NCI-H187 (cell line): ENCODE measurements around the gene DPH1.

Experiments
- DNase-seq, 2 experiments: peaks; one replicate each; lab custom pipeline; 2025; lab: John Stamatoyannopoulos, UW

Gene DPH1

DNA sequence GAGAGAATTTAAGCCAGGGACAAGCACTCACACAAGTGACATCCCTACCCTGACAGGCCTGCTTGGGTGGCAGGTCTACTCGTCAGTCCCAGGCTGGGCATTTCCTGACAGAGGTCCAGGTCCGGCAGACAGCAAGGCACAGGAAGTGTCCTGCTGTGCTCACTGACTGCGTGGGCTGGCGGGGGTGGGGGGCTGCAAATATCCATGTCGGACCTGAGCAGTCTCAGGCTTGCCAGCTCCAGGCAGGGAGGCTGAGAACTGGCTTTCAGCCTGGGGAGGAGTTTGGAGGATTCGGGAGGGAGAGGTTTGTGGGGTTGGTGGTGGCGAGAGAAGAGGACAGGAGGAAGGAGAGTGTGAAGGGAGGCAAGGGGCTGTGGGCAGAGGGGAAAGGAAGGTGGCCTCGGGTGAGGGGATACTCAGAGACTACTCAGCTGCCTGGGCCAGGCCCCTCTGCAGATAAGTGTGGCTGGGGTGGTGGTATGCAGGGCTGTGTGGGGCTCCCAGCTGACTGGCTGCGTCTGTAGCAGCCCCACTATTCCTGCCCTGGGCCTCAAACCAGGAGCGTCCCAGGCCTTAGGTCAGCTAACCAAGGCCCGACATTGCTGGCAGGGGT, 32.7 kb downstream of the DPH1 start:
- no peak for DNase-seq

DNA sequence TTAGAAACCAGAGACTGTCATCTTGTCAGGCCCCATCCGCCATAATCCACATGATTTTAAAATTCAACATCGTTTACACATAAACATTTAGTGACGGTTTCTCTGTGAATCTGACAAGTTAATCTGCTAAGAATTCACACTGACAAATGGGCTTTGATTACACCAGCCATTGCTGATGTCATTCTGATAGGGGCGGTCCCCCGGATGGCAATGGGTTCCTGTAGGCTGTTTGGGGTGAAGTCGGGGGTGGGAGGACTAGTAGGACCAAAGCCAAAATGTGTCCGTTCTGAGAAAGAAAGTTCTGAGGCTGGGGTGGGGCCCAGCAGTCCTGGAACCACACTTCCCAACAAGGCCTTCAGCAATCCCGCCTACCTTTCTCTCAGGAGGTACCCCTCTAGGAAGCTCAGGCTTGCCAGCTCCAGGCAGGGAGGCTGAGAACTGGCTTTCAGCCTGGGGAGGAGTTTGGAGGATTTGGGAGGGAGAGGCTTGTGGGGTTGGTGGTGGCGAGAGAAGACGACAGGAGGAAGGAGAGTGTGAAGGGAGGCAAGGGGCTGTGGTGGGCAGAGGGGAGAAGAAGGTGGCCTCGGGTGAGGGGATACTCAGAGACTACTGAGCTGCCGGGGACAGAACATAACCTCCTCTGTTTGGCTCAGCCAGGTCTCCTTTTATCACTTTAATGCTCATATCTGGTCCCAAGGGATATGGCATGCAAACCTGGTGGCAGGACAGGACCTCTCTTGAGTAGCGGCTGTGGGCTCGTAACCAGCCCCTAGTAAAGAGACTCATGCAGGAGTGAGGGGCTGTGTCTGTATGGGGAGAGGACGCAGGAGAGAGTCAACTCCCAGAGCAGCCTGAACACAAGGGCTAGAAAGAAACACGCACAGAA, 33.6 kb downstream of the DPH1 start:
- no peak for DNase-seq

DNA sequence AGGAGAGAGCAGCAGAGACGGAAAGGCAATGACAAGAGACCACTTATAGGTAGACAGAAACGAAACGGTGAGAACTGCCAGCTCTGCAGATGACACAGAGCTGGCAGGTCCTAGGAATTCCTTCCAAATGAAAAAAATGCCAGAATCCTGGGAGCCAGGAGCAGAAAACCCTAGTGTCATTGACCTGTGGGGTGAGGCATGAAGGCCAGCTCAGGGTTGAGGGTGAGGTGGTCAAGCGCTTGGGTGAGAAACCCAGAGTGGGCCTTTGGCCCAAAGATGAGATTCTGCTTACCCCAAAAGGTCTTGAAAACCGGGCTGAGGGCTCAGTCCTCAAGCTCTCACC, 34.2 kb downstream of the DPH1 start:
- DNase-seq, result no peak

DNA sequence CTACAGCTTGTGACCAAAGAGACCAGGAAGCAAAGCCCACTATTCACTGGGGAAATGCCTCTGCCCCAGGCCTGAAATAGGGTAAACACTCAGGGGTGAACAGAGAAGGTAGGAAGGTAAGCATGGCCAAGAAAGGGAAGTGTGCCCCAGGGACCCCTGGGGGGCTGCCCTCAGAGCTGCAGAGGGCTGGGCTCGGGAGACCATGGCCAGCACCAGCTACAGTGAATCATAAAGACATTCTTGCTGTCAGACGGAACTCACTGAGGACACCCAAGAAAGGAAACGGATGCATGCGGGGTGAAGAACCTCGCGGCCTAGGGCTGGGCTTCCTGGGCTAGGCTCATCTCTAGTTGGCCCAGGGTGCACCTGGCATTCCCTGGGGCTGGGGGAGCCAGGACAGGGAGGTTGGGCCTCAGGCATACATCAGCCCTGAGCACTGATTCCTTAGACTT, 34.6 kb downstream of the DPH1 start:
- DNase-seq, result no peak

DNA sequence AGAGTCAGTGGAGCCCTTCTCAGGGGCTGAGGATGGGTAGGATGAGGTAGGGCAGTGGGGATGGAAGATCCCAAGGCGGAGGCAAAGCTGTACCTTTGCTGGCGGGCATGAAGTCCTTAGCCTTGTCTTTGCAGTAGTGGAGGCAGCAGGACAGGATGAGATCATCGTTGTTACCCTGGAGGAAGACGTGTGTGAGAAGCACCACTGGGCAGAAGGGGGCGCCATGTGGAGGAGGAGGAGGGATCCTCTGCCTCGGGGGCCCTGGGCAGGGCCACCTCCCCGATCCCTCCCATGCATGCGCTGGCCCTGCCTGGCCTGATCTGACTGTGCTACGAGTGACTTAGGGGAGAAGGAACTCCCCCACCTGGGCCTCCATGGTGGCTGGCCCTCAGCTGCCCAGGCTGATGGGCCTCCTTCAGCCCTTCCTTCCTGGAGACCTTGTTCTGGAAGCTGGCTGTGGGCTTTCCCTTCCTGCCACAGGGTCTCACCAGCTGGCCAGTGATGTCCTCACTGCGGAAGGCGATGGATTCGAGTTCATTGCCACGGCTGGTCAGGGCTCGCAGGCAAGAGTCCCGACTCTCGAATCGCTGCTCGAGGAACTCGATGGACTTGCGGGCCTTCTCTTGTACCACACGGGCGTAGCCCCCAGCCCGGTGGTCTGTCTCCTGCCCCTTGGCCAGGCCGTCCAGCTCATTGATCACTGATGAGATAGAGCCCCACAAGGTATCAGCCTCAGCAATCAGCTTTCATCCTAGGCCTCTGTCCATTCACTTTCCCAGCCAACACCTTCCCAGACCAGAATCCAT, 35.2 kb downstream of the DPH1 start:
- DNase-seq, result no peak

DNA sequence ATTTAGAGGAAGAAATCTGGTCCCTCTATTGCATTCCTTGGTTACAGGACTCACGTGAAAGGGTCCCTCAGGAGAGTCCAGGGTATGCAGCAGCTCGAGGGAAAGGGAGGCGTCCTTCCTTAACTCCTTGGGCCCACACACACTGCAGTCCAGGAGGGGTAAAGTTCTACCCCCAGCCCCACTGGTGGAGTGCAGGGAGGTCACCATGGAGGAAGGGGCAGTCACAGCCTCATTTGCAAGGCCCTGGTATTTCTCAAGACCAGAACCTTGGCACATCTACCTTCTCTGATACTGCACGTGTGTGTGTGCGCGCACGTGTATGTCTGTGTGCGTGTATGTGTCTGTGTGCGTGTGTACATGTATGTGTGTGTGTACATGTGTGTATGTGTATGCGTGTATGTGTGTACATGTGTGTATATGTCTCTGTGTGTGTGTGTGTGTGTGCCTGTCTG, 36.0 kb downstream of the DPH1 start:
- DNase-seq, result no peak

DNA sequence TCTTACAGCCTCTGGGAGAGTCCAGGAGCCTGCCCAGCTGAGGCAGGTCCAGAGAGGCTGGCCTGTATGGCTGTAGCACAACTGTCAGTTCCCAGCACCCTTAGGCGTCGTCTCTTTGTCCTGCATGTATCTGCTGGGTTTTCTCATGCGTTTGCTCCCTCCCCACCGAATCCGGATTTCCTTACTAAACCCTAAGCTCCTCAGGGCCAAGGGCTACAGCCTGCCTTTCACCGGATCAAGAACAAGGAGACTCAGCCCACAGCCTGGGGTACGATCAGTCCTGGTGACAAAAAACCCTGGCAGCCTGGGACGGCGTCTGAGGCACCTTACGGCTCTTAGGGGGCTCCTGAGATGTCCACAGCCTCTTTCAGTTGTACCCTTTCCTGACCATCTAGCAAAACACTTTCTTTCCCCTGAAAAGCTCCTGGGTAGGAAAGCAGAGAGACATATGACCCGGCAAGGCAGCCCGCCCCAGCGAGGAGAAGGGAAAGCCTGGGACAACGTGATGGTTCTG, 37.2 kb downstream of the DPH1 start:
- DNase-seq, result no peak

DNA sequence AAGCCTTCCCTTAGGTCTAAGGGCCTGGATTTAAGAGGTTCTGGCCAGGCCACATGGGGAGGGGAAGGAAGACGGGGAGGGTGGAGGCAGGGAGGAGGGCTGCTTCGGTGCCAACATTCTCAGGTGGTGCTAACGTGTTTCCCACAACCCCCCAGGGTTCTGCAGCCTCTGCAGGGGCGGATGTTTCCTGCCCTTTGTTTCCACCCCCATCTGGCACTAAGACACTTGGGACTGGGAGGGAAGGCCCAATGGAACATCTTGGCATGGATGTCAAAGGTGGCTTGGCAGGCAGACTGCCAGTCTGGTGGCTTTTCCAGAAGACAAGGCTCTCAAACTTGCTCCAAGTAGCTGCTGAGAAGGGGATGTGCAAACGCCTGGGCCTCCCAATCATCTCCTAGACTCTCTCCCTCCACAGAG, 37.7 kb downstream of the DPH1 start:
- DNase-seq, result no peak

DNA sequence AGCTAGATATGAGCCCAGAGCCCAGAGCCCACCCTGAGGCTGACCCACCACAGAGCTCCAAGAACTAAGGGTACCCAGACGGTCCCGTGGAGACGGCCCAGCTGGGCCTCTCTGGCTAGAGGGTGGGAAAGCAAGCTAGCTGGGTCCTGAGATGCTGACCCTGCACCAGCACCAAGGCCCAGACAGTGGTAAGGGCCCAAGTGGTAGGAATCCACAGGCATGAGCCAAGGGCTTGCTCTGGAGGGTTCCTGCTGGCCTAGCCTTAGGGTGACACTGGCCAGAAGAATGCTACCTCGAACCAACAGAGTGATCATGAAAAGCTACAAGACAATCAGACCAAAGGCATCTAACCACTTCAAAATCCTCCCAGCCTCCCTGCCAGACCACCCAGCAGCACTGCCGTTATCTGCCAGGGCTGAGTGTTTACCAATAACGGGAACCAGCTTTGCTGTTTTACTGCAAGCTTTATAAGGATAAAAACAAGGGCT, 38.1 kb downstream of the DPH1 start:
- DNase-seq, result no peak

DNA sequence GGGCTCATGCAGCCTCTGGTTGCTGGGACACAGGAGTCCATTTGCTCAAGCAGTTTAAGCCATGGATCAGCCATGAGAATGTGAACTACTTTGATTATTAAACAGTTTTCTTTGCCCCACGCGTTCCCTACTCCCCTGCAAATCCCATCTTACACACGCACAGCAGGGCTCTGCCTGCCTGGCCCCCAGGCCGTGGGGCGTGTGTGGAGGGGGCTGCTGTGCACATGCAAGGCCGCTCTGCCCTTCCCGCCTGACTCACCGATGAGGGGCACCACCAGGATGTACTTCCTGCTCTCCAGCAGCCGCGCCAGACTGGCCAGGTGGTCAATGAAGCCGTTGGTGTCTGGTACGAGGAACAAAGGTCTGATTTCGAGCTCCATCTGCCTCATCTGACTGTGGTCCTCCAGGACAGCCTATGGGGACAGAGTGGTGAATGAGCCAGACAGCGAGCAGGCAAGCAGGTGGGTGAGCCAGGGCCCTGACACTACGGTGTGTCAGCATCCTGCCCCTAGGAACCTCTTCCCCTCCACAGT, 38.6 kb downstream of the DPH1 start:
- no peak for DNase-seq

DNA sequence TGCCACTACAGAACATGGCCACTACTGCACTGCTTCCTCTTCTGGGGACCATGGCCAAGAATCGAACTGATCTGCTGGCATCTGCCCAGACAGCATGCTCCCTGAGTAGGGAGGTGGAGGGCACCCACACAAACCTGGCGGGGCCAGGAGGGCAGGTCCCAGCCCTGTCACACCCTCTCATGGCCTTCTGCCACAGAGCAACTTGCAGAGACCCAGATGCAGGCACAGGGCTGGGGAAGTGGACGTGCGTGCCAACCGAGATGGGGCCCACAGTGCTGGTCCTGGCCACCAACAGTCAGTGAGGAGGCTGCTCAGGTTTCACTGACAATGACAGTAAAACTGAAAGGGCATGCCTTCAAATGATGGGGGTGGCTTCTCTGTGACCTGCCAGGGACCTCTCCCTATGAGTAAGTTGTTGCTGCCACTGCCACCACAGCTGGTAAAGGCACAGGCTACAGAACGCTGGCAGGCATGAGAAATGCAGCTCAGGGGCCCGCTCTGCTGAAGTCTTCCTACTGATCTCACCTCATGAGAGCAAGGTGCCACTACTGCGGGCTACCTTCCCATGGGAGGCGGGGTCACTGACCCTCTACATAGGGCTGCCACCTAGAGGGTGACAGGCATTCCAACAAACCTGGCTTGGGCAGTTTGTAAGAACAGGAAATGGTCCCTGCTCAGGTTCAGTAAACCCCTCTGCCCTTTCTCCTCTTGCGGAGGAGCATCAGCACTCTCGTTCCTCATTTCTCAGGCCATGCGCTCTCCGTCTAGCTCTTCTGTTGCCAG, 40.5 kb downstream of the DPH1 start:
- no peak for DNase-seq

DNA sequence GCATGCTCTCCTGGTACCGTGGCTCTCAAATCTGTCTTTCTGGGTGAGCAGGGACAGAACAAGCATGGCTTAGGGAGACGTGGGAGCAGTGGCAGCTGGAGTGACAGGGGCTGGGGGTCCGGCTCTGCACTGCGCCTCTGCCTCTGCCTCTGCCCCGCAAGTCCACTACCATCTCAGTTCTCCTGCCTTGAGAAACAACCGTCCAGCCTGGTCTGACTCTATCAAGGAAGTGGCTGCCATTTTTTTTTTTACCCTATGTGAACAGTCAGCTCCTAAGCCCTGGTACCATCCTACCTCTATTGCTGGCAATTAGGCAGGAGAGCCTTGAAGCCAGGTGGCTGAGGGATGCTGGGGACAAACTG, 41.1 kb downstream of the DPH1 start:
- DNase-seq, result no peak

DNA sequence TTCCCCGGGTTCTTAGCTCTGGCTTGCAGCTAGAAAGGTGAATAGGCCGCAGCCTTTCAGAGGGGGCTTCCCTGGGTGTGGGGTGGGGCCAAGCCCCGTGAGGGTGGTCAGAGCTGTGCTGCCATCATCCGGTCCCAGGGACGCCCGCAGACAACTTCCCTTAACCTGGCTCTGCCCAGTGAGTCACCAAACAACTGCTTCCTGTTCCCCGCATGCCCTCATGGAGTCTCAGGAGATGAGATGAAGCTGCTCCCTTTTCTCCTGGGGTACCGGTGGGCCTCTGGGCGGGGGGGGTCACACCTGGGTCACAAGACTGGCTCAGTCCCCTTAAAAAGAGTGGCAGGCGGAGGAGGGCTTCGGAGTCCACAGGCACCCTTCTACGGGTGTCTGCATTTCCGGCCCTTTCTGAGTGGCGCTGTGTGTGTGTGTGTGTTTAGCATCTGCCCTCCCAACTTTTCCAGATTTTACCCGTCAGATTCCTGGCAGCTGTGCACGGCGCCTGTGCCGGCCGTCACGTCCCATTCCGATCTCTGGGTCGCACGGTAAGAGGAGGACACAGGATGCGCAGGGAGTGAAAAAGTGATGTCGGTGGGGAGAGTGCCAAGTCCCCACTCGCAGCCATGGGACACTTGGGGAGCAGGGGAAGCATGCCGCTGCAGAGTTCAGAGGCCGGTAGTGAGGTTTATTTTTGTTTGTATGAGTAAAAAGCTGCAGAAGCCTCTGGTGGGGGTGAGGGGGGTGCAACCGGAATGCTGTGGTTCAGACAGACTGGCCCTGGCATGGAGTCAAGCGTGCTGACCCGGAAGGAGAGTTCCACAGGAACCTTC, 41.7 kb downstream of the DPH1 start:
- no peak for DNase-seq

DNA sequence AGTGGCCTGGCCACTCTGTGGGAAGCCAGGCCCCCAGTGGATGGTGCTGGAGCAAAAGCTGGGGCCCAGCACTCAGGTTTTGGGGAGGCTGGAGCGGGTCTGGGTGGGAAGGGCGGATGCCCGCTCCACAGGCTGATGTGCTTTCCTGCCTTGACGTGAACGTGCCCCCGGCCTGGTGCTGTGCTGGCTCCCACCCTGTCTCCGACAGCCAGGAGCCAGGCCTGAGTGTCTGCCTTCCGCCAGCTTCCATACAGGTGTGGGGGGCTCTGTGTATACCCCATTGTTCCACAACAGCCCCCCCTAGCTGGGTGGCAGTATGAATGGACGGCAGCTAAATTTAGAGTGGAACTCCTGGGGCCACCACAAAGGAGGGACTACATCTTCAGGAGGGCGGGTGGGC, 45.0 kb downstream of the DPH1 start:
- DNase-seq, result no peak

DNA sequence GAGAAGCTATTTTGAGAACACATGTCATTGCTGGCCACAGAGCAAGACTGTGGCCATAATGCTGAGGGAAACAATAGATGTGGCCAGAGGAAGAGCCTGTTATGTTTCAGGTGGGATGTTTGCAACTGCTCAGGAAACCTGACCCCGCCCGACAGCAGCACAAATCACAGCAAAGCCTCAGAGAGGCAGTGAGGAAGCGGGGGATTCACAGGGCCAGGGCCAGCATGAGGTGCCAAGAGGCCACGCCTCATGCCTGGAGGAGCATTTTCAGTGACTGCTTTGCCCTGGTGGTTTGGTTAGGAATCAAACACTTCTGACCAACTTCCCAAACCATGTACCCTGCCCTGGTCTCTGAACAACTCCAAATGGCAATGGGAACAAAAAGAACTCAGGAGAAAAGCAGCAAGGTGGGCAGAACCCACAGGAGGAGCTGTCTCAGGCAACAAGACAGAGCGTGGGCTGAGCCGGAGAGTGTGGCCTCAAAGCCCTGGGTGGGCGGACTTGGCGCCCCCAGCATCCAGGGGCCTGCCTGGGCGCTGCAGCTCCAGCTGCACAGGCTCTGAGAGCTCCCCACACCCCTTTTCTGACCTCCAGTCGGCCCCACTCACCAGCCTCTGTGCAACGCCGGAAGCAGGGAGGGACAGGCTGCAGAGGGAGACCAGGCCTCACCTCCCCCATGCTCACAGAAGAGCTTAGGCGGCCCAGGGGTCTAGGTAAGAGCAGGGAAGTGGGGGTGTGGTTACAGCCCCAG, 45.6 kb downstream of the DPH1 start:
- no peak for DNase-seq

DNA sequence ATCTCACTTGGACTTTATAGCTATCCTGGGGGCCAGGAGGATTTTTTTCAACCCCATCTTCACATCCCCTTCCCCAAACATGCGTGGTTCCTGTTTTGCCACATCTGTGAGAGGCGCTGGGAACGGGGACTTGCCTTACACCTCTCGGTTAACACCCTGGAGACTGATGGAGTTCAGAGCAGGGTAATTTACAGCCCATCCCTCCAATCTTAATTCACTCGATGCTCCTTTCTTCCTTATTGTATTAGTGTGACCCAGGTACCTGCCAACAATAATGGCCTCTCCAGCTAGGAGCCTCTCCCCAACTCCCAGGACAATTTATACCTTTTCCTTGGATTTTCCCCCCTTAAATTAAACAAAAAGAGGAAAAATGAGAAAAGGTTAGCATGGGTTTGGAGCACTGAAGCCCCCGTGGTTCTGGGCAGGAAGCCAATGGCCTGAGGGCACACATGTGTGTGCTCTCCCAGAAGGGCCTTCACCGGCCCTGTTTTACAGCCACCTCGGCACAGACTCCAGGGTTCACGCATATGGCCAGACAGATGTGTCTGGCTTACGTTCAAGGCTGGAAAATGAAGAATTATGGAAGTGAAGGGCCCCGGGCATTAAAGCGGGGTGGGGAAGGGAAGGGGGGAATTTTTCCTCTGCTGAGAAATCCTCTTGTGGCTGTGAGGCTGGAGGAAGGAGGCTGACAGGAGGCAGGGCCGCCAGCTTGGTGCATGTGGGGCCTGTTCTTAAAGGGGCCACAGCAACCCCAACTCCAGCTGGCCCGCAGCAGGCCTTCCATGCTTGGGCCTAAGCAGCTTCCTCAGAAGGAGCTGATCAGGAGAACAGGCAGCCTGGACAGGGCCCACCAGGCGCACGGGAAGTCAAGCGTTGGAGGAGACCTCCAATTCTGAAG, 46.4 kb downstream of the DPH1 start:
- DNase-seq, result no peak

DNA sequence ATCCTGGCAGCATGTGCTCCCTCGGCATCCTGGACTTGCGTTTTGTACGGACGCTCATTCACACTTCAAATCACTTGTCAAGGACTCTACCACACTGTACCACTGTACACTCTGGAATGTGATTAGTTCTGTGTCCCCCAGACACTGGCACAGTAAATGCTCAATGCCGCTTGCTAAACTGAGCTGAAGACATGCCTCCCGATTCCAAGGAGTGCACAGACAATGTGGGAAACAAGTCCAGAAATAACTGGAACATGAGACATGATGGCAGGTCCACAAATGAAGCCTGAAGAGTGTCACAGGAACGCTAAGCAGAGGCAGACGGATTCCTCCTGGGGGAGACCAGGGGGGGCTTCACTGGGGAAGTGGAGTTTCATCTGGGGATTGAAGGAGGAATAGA, 47.1 kb downstream of the DPH1 start:
- DNase-seq, result no peak

DNA sequence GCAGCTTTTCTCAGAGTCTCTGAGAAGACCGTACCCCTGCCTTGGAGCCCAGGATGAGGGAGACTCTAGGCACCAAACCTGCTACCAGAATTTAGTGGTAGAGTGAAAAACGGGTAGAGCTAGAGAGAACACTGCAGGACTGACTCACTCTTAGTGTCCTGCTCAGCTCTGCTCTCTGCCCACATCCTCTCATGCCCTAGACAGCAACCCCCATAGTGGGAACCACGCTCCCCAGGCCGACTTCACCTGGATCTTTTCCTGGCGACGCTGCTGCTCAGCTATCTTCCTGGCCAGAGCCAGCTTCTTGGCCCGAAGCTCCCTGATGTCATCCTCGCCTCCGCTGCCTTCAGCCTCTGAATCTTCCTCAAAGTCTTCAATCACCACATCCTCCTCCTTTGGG, 51.6 kb downstream of the DPH1 start:
- DNase-seq, result no peak
